C4-2B (cell line): ENCODE results near the gene RAPGEF4.

Source experiments
- ZFX ChIP-seq: fragments of 450-650 bp; IDR thresholded peaks from 2 replicates; pipeline ENCODE4 v1.6.1; 2017
- TF ChIP-seq, protein P1 (sequence below): fragments of 450-650 bp; conservative IDR thresholded peaks from 2 replicates; pipeline ENCODE4 v1.5.1; 2017; ENCODE audit warnings: mild to moderate bottlenecking

DNA sequence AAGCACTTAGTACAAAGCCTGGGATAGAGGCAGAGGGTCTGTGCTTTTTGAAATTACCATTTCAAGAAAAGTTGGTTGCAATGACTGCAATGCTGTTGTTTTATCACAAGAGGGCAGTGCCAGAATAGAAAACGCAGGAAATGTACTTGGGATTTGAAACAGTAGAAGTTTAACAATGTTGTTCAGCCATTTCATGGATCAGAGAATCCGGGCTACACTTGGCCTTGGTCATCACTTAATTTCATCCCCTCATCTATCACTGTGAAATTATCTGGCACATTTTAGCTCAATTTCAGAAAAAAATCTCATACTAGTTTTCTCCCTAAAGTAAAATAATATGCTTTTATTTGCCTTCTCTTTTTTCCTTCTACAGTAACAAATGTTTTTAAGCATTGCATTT lies 70.8 kb downstream of the RAPGEF4 start:
- TF ChIP-seq, protein P1, sequence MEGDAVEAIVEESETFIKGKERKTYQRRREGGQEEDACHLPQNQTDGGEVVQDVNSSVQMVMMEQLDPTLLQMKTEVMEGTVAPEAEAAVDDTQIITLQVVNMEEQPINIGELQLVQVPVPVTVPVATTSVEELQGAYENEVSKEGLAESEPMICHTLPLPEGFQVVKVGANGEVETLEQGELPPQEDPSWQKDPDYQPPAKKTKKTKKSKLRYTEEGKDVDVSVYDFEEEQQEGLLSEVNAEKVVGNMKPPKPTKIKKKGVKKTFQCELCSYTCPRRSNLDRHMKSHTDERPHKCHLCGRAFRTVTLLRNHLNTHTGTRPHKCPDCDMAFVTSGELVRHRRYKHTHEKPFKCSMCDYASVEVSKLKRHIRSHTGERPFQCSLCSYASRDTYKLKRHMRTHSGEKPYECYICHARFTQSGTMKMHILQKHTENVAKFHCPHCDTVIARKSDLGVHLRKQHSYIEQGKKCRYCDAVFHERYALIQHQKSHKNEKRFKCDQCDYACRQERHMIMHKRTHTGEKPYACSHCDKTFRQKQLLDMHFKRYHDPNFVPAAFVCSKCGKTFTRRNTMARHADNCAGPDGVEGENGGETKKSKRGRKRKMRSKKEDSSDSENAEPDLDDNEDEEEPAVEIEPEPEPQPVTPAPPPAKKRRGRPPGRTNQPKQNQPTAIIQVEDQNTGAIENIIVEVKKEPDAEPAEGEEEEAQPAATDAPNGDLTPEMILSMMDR: peak; percentile 86
- no peak for TF ChIP-seq ZFX
